ENCODE data around the gene KIAA0513. TPM values are rescaled to one million over a fixed set of nuclear protein-coding genes. Genes with fewer than 3 reads are reported as not detected.

KIAA0513 gene
- total and polyA plus RNA-seq, 2 donors (not counting 3 experiments of a cell fraction or from before 2014, with no cell fraction given) = 1.8 to 4.3 TPM

- no TSS peak for BruUV-seq (replicated peaks)
- Histone ChIP-seq H3K9me3 (replicated peaks; ENCODE audit: control insufficient read depth, insufficient read depth, low read length) (no peaks in the 10 kb centered on the region), H3K79me2 (ENCODE audit: control insufficient read depth, insufficient read depth, low read length) (peaks cover 67% of the 10 kb centered on the region), H4K20me1 (replicated peaks; ENCODE audit: control insufficient read depth, extremely low read depth, insufficient read depth, low read length) (no peaks in the 10 kb centered on the region), H3K9me1 (replicated peaks; ENCODE audit: control insufficient read depth, extremely low read depth, insufficient read depth, low read length) (no peaks in the 10 kb centered on the region), H3K27me3 (ENCODE audit: control insufficient read depth in 2 of 2, insufficient read depth in 2 of 2, low read length in 2 of 2) (no peaks in the 10 kb centered on the region), H2AFZ (ENCODE audit: low read depth, low read length) (no peak overlapping the region), H3K9ac (replicated peaks; ENCODE audit: extremely low read depth, insufficient read depth, low read length) (no peak overlapping the region), H3K4me3 (replicated peaks in 1 of 3; ENCODE audit: insufficient read depth in 1 of 3, low read depth in 1 of 3, low read length in 3 of 3) (no peak overlapping the region), H3K4me2 (ENCODE audit: insufficient read depth, low read length) (no peak overlapping the region), H3K36me3 (ENCODE audit: control insufficient read depth in 2 of 2, extremely low read depth in 1 of 2, insufficient read depth in 2 of 2, low read length in 2 of 2) (no peaks in the 10 kb centered on the region), H3K27ac (ENCODE audit: insufficient read depth, low read depth, low read length) (no peak overlapping the region), H3K4me1 (ENCODE audit: control insufficient read depth, extremely low read depth, insufficient read depth, low read length) (peaks cover 13% of the 10 kb centered on the region)
- ChIA-PET CTCF (interaction anchor here (1.5 kb wide), 1 partner anchor 79 kb away, joined by 8 read pairs; no protein-coding TSS in a partner anchor), POLR2A (no interaction called here)
- DNase-seq (ENCODE audit: low read depth, low spot score) (no peak), FAIRE-seq (no peak)
- intact Hi-C loops (cut with micrococcal nuclease) = no loop called here
- TF ChIP-seq CTCF (IDR thresholded peaks at IDR 0.05; ENCODE audit: extremely low read depth in 1 of 2, insufficient read depth in 1 of 2, low read depth in 1 of 2, low read length in 2 of 2) (no peak), EZH2 (IDR thresholded peaks at IDR 0.05; ENCODE audit: borderline replicate concordance, low read depth, low read length, severe bottlenecking) (no peak)
- dilution Hi-C loops (cut with MboI; ENCODE audit: extremely low pct_ligation_motif_present, low sequenced_read_pairs) = no loop called here
Observed at GRCh38 chr16:85007496-85008214, 19.9 kb upstream of the KIAA0513 start.

- no peak overlapping the region for H2AFZ ChIP-seq (ENCODE audit: low read depth, low read length)
- H3K4me2 ChIP-seq (ENCODE audit: insufficient read depth, low read length) = no peak overlapping the region
- DNase-seq (ENCODE audit: low read depth, low spot score) = no peak
- peaks cover 13% of the 10 kb centered on the region for H3K4me1 ChIP-seq (ENCODE audit: control insufficient read depth, extremely low read depth, insufficient read depth, low read length)
- H3K27ac ChIP-seq (ENCODE audit: insufficient read depth, low read depth, low read length) = no peak overlapping the region
- intact Hi-C loops (cut with micrococcal nuclease) (no loop called here), dilution Hi-C loops (cut with MboI; ENCODE audit: extremely low pct_ligation_motif_present, low sequenced_read_pairs) (no loop called here)
- no peaks in the 10 kb centered on the region for H3K9me3 ChIP-seq (replicated peaks; ENCODE audit: control insufficient read depth, insufficient read depth, low read length)
- no peak for TF ChIP-seq POLR2A (IDR thresholded peaks at IDR 0.05; ENCODE audit: low read depth, low read length)
- TF ChIP-seq FOS (IDR thresholded peaks at IDR 0.05; ENCODE audit: borderline replicate concordance, insufficient read depth, low read length) = no peak
- no peak for TF ChIP-seq JUN (IDR thresholded peaks at IDR 0.05; ENCODE audit: borderline replicate concordance, insufficient read depth, insufficient read length, low read depth)
- no peak for TF ChIP-seq POLR2AphosphoS5 (IDR thresholded peaks at IDR 0.05; ENCODE audit: insufficient read depth, low read depth, low read length)
- TF ChIP-seq MAX (IDR thresholded peaks at IDR 0.05; ENCODE audit: insufficient read depth, insufficient read length) = no peak
- no peak for TF ChIP-seq GATA2 (IDR thresholded peaks at IDR 0.05; ENCODE audit: insufficient read depth, insufficient read length, low read depth, low read length)
- no peaks in the 10 kb centered on the region for H3K27me3 ChIP-seq (ENCODE audit: control insufficient read depth in 2 of 2, insufficient read depth in 2 of 2, low read length in 2 of 2)
- FAIRE-seq = no peak
- no peaks in the 10 kb centered on the region for H4K20me1 ChIP-seq (replicated peaks; ENCODE audit: control insufficient read depth, extremely low read depth, insufficient read depth, low read length)
- H3K36me3 ChIP-seq (ENCODE audit: control insufficient read depth in 2 of 2, extremely low read depth in 1 of 2, insufficient read depth in 2 of 2, low read length in 2 of 2) = no peaks in the 10 kb centered on the region
- peaks cover 61% of the 10 kb centered on the region for H3K79me2 ChIP-seq (ENCODE audit: control insufficient read depth, insufficient read depth, low read length)
- CTCF ChIA-PET = interaction anchor here (1.5 kb wide), 1 partner anchor 78 kb away, joined by 8 read pairs; no protein-coding TSS in a partner anchor
- no TSS peak for BruUV-seq (replicated peaks)
- no peak overlapping the region for H3K9ac ChIP-seq (replicated peaks; ENCODE audit: extremely low read depth, insufficient read depth, low read length)
- POLR2A ChIA-PET = no interaction called here
- no peaks in the 10 kb centered on the region for H3K9me1 ChIP-seq (replicated peaks; ENCODE audit: control insufficient read depth, extremely low read depth, insufficient read depth, low read length)
- H3K4me3 ChIP-seq (replicated peaks in 1 of 3; ENCODE audit: insufficient read depth in 1 of 3, low read depth in 1 of 3, low read length in 3 of 3) = no peak overlapping the region
Observed at GRCh38 chr16:85008271-85008670, 19.3 kb upstream of the KIAA0513 start.

Measured in endothelial cell of umbilical vein (primary cell).